ENCODE measurements around the gene ANKRD44. TPM values are rescaled to one million over a fixed set of nuclear protein-coding genes. Genes with fewer than 3 reads are reported as not detected.

Gene ANKRD44
- total RNA-seq, 1 experiment from 2014 or later: 7.8 TPM

DNA sequence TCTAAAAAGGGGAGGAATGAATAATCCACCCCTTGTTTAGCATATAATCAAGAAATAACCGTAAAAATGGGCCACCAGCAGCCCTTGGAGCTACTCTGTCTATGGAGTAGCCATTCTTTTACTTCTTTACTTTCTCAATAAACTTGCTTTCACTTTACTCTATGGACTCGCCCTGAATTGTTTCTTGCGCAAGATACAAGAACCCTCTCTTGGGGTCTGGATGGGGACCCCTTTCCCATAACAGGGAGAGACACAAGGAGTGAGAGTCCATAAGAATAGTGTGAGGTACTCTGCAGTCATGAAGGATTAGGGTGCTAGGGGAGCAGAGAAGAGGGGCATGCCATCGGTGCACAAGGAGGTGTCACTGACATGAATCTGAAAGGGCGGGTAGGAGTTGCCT, 224.9 kb downstream of the ANKRD44 start:
- no peaks in the 10 kb centered on the region for H3K4me1 ChIP-seq (ENCODE audit: control insufficient read depth, insufficient read depth, low read length)
- H3K27ac ChIP-seq (ENCODE audit: low read length): no peak overlapping the region
- intact Hi-C loops (cut with micrococcal nuclease; ENCODE audit: unreplicated experiment): no loop called here
- H3K27me3 ChIP-seq (ENCODE audit: control insufficient read depth, insufficient read depth, low read length): no peaks in the 10 kb centered on the region
- DNase-seq (ENCODE audit: low read depth, low spot score): no peak
- in situ Hi-C loops (cut with HindIII; ENCODE audit: low pct_unique_long_range_greater_than_20kb, low sequenced_read_pairs): no loop called here
- BruUV-seq (replicated peaks): no TSS peak
- ChIA-PET POLR2A (no interaction called here), CTCF (no interaction called here)
- H3K36me3 ChIP-seq (ENCODE audit: control insufficient read depth, insufficient read depth, low read length): no peaks in the 10 kb centered on the region
- ATAC-seq: no peak
- TF ChIP-seq POLR2AphosphoS5 (IDR thresholded peaks at IDR 0.05; ENCODE audit: low read depth, low read length) (no peak), TCF7L2 (IDR thresholded peaks at IDR 0.05; ENCODE audit: low read depth, low read length) (no peak), SIN3A (IDR thresholded peaks at IDR 0.05; ENCODE audit: borderline replicate concordance, insufficient read depth, low read depth, low read length) (no peak)
- TF ChIP-seq, protein P1, sequence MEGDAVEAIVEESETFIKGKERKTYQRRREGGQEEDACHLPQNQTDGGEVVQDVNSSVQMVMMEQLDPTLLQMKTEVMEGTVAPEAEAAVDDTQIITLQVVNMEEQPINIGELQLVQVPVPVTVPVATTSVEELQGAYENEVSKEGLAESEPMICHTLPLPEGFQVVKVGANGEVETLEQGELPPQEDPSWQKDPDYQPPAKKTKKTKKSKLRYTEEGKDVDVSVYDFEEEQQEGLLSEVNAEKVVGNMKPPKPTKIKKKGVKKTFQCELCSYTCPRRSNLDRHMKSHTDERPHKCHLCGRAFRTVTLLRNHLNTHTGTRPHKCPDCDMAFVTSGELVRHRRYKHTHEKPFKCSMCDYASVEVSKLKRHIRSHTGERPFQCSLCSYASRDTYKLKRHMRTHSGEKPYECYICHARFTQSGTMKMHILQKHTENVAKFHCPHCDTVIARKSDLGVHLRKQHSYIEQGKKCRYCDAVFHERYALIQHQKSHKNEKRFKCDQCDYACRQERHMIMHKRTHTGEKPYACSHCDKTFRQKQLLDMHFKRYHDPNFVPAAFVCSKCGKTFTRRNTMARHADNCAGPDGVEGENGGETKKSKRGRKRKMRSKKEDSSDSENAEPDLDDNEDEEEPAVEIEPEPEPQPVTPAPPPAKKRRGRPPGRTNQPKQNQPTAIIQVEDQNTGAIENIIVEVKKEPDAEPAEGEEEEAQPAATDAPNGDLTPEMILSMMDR (IDR thresholded peaks at IDR 0.05): no peak
- TF ChIP-seq, protein P2, sequence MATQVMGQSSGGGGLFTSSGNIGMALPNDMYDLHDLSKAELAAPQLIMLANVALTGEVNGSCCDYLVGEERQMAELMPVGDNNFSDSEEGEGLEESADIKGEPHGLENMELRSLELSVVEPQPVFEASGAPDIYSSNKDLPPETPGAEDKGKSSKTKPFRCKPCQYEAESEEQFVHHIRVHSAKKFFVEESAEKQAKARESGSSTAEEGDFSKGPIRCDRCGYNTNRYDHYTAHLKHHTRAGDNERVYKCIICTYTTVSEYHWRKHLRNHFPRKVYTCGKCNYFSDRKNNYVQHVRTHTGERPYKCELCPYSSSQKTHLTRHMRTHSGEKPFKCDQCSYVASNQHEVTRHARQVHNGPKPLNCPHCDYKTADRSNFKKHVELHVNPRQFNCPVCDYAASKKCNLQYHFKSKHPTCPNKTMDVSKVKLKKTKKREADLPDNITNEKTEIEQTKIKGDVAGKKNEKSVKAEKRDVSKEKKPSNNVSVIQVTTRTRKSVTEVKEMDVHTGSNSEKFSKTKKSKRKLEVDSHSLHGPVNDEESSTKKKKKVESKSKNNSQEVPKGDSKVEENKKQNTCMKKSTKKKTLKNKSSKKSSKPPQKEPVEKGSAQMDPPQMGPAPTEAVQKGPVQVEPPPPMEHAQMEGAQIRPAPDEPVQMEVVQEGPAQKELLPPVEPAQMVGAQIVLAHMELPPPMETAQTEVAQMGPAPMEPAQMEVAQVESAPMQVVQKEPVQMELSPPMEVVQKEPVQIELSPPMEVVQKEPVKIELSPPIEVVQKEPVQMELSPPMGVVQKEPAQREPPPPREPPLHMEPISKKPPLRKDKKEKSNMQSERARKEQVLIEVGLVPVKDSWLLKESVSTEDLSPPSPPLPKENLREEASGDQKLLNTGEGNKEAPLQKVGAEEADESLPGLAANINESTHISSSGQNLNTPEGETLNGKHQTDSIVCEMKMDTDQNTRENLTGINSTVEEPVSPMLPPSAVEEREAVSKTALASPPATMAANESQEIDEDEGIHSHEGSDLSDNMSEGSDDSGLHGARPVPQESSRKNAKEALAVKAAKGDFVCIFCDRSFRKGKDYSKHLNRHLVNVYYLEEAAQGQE (IDR thresholded peaks at IDR 0.05; ENCODE audit: insufficient read depth in 1 of 2, low read depth in 2 of 2, low read length in 1 of 2): no peak
- H3K9me3 ChIP-seq (ENCODE audit: control insufficient read depth, insufficient read depth, low read depth, low read length): no peaks in the 10 kb centered on the region
- no peak overlapping the region for H3K4me3 ChIP-seq (ENCODE audit: low read depth in 2 of 2, low read length in 2 of 2)

DNA sequence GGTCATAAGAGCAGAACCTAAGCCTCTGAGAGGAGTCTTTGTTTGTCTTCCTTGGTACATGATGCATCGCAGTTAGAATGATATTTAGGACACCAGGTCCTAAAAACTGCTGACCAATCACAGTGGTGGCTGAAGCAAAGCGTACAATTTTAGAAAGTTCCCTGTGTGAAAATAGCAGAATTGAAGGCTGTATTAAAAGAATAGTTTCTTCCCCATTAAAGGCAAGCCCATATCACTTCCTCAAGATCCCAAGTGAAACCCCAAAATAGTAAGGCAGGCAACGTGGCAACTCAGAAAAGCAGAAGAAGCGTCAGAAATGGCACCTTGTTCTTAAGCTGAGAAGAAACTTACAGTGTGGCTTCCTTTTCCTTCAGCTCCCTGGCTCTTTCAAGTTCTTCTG, 229.3 kb downstream of the ANKRD44 start:
- CTCF ChIA-PET: no interaction called here
- DNase-seq (ENCODE audit: low read depth, low spot score): no peak
- Histone ChIP-seq H3K4me3 (ENCODE audit: low read depth in 2 of 2, low read length in 2 of 2) (no peak overlapping the region), H3K4me1 (ENCODE audit: control insufficient read depth, insufficient read depth, low read length) (no peaks in the 10 kb centered on the region), H3K27ac (ENCODE audit: low read length) (no peak overlapping the region), H3K27me3 (ENCODE audit: control insufficient read depth, insufficient read depth, low read length) (no peaks in the 10 kb centered on the region), H3K9me3 (ENCODE audit: control insufficient read depth, insufficient read depth, low read depth, low read length) (no peaks in the 10 kb centered on the region), H3K36me3 (ENCODE audit: control insufficient read depth, insufficient read depth, low read length) (no peaks in the 10 kb centered on the region)
- ATAC-seq: no peak
- BruUV-seq (replicated peaks): no TSS peak
- in situ Hi-C loops (cut with HindIII; ENCODE audit: low pct_unique_long_range_greater_than_20kb, low sequenced_read_pairs) (no loop called here), intact Hi-C loops (cut with micrococcal nuclease; ENCODE audit: unreplicated experiment) (no loop called here)
- POLR2A ChIA-PET: no interaction called here
- TF ChIP-seq, protein P2 (IDR thresholded peaks at IDR 0.05; ENCODE audit: insufficient read depth in 1 of 2, low read depth in 2 of 2, low read length in 1 of 2): no peak
- TF ChIP-seq TCF7L2 (IDR thresholded peaks at IDR 0.05; ENCODE audit: low read depth, low read length) (no peak), POLR2AphosphoS5 (IDR thresholded peaks at IDR 0.05; ENCODE audit: low read depth, low read length) (no peak), SIN3A (IDR thresholded peaks at IDR 0.05; ENCODE audit: borderline replicate concordance, insufficient read depth, low read depth, low read length) (no peak)
- TF ChIP-seq, protein P1 (IDR thresholded peaks at IDR 0.05): no peak
